Ovary (tissue), 3 donors: ENCODE results near the gene RBKS.

ENCODE experiments used
- CTCF ChIP-seq, 3 donors: fragments of 450-650 bp in 2 of 3; fragments of 200-600 bp in 1 of 3; IDR thresholded peaks; one replicate each; pipeline versions ENCODE4 v1.5.1 to v1.8.0; 2016 to 2022; ENCODE audit warnings: antibody characterized with exemption in 3 of 3, mild to moderate bottlenecking in 1 of 3
- EP300 ChIP-seq: sonication (generic); formaldehyde crosslinking; IDR thresholded peaks from one replicate; pipeline ENCODE4 v1.6.1; 2017; ENCODE audit warnings: antibody characterized with exemption
- POLR2A ChIP-seq: fragments of 450-650 bp; IDR thresholded peaks from one replicate; pipeline ENCODE4 v1.6.1; 2017; ENCODE audit warnings: antibody characterized with exemption, mild to moderate bottlenecking, moderate library complexity
- donor health status: DM: no; HTN: no; CAD: no.

- TF ChIP-seq CTCF (IDR thresholded peaks at IDR 0.05), result no peak
- TF ChIP-seq POLR2A, result no peak
- no peak for TF ChIP-seq EP300
Measured at GRCh38 chr2:27737676-27738348, 152.4 kb downstream of the RBKS start.
